Activated naive CD8-positive, alpha-beta T cell treated with anti-CD3 and anti-CD28 coated beads, Interleukin-2, amount 50 U/mL, for 16 hours (primary cell): ENCODE data around the gene RLN3.
"Not testable (repeated sequence)": the region's sequence is repeated elsewhere in the genome, so short reads cannot be mapped to it uniquely, and the experiment has no call there.

ENCODE experiments used
- DNase-seq: peaks from one replicate; pipeline ENCODE4 v3.0.0-alpha.2; 2020; ENCODE audit warnings: low read depth, low spot score

Gene RLN3

DNA sequence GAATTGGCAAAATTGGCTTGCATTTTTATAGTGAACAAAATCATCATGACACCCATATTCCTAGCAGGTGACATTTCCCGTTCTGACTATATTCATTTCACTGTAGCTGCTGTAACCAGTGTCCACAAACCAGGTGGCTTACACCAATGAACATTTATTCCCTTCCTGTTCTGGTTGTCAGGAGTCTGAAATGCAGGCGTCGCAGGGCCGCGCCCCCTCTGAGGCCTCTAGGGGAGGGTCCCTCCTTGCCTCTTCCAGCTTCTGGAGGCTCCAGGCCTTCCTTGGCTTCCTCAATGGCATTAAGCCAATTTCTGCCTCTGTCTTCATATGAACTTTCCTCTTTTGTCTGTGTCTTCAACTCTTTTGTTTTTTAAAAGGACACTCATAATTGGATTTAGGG is 6.5 kb upstream of the RLN3 start:
- no peak for DNase-seq

- DNase-seq = no peak
Observed at GRCh38 chr19:14022469-14022868, 5.5 kb upstream of the RLN3 start.

DNA sequence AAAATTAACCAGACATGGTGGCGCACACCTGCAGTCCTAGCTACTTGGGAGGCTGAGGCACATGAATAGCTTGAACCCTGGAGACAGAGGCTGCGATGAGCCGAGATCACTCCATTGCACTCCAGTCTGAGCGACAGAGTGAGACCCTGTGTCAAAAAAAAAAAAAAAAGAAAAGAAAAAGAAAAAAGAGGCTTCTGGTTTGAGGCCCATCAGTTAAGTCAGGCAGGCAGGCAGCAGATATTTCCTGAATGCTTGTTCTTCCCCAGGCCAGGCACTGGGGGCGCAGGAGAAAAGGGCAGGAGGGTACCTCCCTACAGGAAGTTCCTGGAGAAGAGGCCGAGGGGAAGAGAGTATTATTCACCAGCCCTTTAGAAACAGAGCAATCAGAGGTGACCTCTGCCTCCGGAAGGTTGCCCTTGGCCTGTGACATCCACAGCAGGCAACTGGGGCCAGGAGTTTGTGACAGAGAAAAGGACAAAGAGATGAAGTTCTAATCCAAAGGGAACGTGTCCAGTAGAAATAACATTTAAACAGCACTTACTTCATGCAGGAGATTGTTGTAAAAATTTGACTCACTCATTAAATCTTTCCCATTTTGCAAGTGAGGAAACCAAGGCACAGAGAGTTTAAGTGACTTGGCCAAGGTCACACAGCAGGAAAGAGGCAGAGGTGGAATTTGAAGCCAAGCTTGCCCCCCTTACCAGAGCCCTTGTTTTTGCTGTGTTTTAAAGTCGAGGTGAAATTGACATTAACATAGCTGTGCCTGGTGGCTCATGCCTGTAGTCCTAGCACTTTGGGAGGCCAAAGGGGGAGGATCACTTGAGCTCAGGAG is 4.3 kb upstream of the RLN3 start:
- DNase-seq = no peak

GRCh38 chr19:14026652-14027192 is 1.2 kb upstream of the RLN3 start:
- not testable (repeated sequence) for DNase-seq

DNA sequence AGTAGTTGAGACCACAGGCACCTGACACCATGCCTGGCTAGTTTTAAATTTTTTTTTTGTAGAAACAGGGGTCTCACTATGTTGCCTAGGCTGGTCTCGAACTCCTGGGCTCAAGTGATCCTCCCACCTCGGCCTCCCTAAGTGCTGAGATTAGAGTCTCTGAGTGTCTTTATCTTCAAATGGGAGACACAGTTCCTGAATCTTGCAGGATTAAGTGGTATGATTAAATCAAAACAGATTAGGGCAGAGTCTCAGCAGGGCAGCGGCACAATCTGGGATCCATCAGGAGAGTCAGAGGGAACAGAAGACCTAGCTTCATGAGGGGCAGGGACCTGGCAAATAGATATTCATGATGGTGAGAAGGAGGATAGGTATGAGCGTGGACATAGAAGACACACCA is 953 bp downstream of the RLN3 start:
- no peak for DNase-seq

DNA sequence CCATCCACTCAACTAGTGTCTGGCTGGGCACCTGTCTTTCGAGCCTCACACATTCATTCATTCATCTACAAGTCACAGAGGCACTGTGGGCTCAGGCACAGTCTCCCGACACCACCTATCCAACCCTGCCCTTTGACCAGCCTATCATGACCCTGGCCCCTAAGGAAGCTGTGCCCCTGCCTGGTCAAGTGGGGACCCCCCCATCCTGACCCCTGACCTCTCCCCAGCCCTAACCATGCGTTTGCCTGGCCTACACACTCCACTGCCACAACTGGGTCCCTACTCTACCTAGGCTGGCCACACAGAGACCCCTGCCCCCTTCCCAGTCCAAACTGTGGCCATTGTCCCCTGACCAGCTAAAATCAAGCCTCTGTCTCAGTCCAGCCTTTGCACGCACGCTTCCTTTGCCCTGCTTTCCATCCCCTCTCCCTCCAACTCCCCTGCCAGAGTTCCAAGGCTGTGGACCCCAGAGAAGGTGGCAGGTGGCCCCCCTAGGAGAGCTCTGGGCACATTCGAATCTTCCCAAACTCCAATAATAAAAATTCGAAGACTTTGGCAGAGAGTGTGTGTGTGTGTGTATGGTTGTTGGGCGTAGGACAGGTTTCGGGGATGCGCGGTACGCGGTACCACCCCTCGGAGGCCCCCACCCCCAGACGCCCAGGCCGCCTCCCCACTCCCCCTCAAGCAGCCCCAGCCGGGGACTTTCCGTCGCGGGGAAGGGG is 3.2 kb downstream of the RLN3 start:
- peak; percentile 54 for DNase-seq

DNA sequence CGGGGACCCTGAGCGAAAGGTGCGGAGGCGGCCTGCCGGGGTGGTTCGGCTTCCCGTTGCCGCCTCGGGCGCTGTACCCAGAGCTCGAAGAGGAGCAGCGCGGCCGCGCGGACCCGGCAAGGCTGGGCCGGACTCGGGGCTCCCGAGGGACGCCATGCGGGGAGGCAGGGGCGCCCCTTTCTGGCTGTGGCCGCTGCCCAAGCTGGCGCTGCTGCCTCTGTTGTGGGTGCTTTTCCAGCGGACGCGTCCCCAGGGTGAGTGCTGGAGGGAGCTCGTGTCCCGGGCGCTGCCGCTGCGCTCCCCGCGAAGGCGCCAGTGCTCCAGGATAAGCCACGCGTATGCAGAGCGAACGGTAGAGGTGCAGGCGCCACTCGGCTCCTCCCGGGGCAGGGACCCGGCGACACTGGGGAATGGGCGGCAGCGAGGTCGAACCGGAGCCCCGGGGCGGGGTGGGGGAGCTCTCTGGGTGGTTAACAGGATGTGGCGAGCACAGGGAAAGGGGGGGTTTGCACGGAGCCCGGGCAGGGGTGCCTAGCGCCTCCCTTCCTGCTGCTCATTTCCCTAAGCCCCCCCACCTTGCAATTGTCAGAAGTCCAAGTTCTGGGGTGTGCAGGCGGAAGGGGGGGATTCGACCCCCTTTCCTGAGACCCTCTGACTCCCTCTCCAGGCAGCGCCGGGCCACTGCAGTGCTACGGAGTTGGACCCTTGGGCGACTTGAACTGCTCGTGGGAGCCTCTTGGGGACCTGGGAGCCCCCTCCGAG is 4.0 kb downstream of the RLN3 start, which contains the start of gene IL27RA:
TSS of gene IL27RA (plus strand) at position 44 of the 762 bp plus-strand sequence. CDS start at position 155, 111 bp downstream.
- peak; percentile 48 for DNase-seq

GRCh38 chr19:14033946-14034345 is 6.0 kb downstream of the RLN3 start:
- no peak for DNase-seq

DNA sequence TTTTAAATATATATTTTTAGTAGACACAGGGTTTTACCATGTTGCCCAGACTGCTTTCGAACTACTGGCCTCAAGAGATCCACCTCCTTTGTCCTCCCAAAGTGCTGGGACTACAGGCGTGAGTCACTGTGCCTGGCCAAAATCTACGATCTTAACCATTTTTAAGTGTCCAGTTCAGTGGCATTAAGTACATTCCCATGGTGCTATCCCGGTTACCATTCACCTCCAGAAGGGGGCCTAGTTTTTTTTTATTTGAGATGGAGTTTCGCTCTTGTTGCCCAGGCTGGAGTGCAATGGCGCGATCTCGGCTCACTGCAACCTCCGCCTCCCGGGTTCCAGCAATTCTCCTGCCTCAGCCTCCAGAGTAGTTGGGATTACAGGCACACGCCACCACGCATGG is 7.2 kb downstream of the RLN3 start:
- not testable (repeated sequence) for DNase-seq

- DNase-seq = no peak
Observed at GRCh38 chr19:14035706-14036105, 7.8 kb downstream of the RLN3 start.

- DNase-seq = no peak
Observed at GRCh38 chr19:14039181-14039580, 11.2 kb downstream of the RLN3 start.

- DNase-seq = not testable (repeated sequence)
Observed at GRCh38 chr19:14042659-14043608, 15.0 kb downstream of the RLN3 start.

DNA sequence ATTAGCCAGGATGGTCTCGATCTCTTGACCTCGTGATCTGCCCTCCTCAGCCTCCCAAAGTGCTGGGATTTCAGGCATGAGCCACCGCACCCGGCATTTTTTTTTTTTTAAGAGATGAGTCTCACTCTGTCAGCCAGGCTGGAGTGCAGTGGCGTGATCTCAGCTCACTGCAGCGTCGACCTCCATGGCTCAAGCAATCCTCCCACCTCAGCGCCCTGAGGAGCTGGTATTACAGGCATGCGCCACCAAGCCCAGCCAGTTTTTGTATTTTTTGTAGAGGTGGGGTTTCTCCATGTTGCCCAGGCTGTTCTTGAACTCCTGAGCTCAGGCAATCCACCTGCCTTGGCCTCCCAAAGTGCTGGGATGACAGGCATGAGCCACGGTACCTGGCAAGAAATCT is 19.9 kb downstream of the RLN3 start:
- not testable (repeated sequence) for DNase-seq

- peak; percentile 53 for DNase-seq
Observed at GRCh38 chr19:14048443-14049153, 20.6 kb downstream of the RLN3 start.

DNA sequence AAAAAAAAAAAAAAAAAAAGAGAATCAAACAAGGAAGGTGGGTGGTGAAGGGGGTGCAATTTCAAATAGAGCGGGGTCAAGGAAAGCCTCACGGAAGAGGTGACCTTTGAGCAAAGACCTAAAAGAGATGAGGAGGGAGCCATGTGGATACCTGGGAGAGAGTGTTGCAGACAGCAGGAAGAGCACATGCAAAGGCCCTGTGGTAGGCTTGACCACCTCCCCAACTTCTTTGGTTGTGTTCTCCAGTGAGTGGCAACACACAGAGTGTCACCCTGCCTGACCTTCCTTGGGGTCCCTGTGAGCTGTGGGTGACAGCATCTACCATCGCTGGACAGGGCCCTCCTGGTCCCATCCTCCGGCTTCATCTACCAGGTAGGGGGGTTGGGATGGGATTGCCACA is 22.6 kb downstream of the RLN3 start:
- no peak for DNase-seq

- not testable (repeated sequence) for DNase-seq
Observed at GRCh38 chr19:14050961-14051360, 23.0 kb downstream of the RLN3 start.

DNA sequence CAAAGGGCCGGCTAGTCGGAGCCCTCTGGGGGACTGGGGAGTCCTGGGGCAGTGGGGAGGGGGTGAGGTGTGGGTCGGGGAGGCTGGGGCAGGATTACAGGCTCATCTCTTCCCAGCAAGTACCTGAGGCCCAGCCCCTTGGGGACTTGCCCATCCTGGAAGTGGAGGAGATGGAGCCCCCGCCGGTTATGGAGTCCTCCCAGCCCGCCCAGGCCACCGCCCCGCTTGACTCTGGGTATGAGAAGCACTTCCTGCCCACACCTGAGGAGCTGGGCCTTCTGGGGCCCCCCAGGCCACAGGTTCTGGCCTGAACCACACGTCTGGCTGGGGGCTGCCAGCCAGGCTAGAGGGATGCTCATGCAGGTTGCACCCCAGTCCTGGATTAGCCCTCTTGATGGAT is 24.0 kb downstream of the RLN3 start:
- no peak for DNase-seq

DNA sequence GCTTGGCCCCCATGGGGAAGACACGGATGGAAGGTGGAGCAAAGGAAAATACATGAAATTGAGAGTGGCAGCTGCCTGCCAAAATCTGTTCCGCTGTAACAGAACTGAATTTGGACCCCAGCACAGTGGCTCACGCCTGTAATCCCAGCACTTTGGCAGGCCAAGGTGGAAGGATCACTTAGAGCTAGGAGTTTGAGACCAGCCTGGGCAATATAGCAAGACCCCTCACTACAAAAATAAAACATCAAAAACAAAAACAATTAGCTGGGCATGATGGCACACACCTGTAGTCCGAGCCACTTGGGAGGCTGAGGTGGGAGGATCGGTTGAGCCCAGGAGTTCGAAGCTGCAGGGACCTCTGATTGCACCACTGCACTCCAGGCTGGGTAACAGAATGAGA is 24.5 kb downstream of the RLN3 start:
- no peak for DNase-seq

DNA sequence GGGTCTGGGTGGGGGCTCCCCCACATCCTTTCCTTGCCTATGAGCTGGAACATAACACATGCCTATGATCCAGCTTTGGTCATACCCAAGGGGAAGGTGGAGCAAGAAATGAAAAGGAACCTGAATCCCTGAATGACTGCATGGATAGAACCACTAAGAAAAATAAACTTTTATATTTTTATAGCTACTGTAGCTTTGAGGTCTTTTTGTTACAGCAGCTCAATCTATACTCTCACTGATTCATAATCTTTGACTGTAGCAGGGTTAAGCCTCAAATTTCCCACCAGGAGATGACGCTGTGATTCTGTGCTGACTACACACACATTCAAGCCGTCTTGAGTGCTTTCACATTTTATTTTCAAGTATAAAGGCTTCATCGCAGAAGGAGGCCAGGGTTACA is 25.1 kb downstream of the RLN3 start:
- DNase-seq = no peak

DNA sequence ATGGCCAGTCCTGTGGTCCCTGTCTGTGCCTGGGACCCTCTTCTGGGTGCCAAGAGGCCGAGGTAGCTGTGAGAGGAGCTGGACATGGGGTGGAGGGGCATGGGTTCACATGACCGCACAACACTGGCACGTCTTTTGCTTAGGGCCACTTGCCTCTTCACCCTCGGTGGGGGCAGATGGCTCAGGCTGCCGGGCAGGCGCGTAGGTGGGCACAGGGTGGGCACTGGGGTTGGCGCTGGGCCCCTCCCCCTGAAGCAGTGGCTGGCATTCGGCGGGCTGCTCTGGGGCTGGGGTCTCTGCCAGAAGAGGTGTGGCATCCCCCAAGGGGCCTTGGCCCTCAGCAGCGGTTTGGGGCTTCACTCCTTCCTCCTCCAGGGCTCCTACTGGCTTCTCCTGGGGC is 25.6 kb downstream of the RLN3 start:
- DNase-seq = no peak
